NAMALWA (cell line): ENCODE measurements around the gene BIRC3.

Experiments used
- DNase-seq: peaks from one replicate; pipeline ENCODE4 v3.0.0-alpha.2; 2015; ENCODE audit warnings: low spot score

BIRC3 gene

DNA sequence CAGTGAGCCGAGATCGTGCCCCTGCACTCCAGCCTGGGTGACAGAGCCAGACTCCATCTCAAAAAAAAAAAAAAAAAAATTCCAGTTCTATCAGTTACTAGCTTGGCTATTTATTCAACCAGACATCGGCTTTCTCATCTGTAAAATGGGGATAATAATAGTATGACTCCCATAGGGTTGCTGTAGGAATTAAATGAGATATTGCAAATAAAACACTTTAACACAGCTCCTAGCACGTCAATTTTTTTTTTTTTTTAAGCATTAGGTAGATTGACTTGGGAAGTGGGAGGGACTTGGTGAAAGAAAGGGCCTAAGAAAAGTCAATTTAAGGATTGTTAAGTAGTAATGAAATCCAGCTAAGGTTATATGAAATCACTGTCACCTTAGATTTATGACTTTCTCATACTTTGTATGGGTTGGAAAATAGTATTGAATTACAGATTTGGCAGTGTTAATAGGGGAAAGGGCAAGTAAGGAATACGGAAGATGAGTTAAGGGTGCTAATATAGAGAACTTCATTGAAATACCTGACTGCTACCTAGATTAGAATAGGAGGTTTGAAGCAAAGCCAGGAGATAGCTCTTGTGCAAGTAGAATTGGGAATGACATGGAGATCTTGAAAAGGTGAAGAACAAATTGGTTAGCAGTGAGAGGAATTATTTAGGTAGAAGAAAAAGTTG, 58.6 kb downstream of the BIRC3 start:
- no peak for DNase-seq

DNA sequence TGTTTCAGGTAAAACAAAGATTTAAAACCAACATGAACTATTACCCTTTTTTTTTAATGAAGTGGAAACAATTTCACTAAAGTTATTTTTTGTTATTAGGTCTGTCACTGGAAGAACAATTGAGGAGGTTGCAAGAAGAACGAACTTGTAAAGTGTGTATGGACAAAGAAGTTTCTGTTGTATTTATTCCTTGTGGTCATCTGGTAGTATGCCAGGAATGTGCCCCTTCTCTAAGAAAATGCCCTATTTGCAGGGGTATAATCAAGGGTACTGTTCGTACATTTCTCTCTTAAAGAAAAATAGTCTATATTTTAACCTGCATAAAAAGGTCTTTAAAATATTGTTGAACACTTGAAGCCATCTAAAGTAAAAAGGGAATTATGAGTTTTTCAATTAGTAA, 60.6 kb downstream of the BIRC3 start:
- no peak for DNase-seq

DNA sequence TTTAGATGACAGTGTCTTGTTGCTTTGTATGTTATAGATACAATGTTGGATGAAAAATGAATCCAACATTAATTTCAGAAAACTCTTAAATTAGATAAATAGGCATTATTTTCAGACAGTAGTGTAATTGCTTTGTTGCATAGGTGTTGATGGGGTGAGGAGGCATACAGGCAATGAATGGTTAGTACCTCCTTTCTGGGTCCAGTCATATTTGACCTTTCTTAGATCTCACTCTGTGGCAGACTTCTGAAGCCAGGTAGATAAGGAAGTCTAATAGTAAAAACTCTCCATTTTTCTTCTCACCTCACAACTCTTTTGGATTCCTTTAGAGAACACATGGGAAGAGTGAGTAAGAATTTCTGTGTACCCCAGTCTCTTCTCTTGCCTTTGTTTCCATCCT, 61.5 kb downstream of the BIRC3 start:
- no peak for DNase-seq

DNA sequence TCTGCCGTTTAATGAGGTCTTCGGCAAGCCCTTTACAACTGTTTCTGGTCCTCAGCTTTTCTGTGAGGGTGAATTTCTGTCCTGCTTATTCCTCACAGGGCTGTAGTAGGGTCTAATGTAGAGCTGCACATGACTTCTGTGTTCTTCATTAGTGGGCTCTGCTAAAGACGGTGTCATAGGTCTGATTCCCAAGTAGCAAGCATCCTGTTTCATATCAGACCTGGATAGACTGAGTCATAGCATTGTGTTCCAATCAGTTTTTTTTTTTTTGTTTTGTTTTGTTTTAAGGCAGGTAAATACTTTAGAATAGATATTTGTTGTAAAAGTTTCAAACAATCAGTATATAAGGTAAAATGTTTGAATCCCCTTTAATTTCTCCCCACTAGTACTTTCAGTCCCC, 65.1 kb downstream of the BIRC3 start:
- DNase-seq = no peak

DNA sequence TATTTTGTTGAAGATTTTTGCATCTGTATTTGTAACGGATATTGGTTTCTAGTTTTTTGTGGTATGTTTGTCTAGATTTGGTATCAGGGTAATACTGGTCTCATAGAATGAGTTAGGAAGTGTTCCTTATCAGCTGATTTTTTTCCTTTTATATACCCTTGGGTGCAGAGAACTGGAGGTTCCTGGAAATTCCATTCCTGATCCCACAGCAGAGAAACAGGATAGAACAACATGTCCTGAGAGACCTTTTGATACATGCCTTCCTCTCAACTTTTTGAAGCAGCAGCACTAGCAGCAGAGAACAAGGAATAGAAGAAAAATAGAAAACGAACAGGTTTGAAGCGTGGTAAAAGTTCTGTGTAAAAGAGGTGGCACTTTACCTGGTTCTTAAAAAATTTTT, 66.6 kb downstream of the BIRC3 start:
- no peak for DNase-seq

DNA sequence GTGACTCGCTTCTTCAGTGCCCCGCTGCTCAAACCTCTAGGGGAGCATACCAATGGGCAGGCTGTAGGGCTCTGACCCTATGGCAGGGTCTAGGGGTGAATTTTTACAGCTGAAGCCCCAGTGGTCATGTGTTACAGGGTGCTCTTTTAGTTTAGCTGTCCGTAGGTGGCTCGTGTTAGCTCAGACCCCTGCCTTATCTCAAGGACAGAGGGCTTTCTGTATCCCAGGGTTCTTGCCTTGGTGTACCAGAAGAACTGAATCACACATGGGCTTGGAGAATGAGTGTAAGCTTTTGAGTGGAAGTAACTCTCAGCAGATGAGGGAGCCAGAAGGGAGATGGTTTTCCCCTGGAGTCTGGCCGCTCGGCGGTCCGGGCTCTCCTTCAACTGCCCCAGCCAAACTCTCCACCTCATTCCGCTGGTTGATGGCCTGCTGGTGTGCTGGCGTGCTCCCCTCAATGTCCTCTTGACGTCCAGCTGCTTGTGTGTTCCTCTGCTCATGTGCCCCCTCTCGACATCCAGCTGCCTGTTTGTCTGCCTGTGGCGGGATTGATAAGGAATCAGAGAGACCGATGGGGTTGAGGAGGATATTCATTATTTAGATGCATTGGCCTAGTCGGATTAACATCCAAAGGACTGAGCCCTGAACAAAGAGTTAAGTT, 67.3 kb downstream of the BIRC3 start:
- no peak for DNase-seq

DNA sequence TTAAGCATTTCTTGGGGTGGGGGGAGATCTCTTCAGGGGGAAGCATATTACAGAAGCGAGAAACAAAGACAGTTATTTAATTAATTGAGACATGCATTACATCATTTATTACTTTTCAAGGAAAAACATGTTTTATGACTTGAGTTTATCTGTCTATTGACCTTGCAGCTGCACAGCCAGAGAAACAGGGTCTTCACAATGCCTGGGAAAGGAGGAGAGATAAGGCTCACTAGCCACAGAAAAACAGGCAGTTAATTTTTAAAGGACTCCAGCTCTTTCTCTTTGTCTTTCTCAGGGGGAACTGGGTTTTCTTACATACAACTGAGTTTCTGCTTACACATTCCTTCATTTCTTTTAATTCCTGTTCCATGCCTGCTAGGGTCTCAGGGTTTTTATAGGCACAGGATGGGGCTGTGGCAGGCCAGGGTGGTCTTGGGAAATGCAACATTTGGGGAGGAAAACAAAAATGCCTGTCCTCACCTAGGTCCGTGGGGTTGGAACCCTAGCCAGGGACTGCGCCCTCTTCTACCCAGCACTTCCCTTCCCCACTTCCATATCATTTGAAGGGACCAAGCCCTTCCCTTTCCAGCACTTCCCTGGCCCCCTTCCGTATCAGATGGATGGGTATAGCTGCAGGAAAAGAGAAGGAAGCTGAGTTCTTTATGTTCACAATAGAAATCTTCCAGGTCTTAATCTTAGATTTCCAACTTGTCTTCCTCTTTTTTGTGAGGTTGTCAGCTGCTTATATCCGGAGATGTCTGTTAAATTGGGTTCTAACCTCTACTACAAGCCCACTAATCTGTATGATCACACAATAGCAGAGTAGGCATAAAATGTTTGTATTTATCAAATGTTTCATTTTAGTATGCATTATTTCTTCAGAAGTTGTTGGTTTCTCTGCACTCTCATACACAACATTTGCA, 68.1 kb downstream of the BIRC3 start:
- DNase-seq = no peak

DNA sequence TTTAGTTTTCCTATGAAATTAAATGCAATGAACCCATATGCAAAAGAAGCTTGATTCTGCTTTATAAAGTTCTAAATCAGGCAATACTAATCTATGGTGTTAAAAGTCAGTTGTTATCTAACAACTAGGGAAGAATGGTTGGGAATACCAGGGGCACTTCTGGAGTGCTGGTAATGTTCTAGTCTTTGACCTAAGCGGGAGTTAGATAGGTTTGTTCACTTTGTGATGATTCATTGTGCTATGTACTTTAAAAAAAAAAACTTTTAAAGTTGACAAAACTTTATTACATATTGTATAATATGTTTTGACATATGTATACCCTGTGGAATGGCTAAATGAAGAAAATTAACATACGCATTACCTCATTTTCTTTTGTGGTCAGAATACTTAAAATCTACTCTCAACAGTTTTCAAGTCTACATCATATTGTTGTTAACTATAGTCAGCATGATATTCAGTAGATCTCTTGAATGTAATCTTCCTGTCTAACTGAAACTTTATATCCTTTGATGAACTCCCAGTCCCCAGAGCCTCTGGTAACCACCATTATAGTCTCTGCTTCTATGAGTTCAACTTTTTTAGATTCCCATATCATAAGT, 69.0 kb downstream of the BIRC3 start:
- DNase-seq = no peak

DNA sequence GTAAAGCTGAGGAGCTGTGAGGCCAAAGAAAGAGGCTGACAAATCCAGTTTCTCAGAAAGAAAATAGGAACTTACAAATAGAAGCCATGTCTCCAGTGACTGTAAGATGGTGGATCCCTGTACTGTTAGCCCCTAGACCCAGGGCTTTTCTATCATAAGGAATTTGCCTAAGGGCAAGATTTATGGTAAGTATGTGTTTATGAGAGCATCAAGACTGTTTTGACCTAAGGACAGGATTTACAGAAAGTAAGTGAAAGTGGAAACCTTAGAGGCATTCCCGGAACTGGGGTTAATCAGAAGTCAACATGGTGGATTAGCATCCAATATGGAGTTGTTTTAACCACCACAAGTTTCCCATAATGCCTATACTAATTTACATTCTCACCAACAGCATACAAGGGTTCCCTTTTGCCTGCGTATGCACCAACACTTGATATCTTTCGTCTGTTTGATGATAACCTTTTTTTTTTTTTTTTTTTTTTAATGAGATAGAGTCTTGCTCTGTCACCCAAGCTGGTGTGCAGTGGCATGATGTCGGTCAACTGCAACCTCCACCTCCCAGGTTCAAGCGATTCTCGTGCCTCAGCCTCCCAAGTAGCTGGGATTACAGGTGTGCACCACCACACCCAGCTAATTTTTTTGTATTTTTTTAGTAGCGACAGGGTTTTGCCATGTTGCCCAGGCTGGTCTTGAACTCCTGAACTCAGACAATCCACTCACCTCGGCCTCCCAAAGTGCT, 69.9 kb downstream of the BIRC3 start:
- DNase-seq = no peak
